Measurements from ENCODE around the gene CCDC60. TPM values are rescaled to one million over a fixed set of nuclear protein-coding genes. Genes with fewer than 3 reads are reported as not detected.

CCDC60 gene
- polyA plus RNA-seq, 3 donors: 0.17 TPM; not detected in 2

DNA sequence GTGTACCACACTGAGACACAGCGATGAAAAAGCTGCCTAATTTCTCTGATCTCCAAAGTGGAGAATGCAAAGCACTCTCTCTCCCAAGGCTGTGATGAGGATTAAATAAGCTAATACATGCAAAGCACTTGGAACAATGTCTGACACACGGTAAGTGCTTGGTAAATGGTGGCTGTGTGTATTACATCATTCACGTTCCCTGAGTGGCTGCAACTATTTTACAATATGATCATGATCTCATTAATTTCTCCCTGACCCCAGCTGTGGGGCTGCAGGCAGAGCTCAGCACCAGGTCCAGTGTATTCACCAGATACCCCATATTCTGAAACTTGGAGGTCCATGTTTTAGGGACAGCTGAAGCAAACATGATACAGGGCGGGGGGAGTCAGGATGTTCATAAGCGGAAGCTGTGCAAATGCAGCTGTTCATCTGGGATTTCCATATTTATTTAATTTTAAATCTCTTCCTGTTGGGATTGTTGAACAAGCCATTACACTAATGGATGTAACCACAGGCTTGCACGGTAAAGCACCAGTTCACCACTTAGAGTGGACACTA, 106.4 kb downstream of the CCDC60 start:
- no peak for DNase-seq (ENCODE audit: low read depth in 3 of 3, low spot score in 2 of 3)

- no peak for DNase-seq (ENCODE audit: low read depth in 3 of 3, low spot score in 2 of 3)
Observed at GRCh38 chr12:119444462-119445044, 110.0 kb downstream of the CCDC60 start.

GRCh38 chr12:119446459-119446858, 111.9 kb downstream of the CCDC60 start:
- no peak for DNase-seq (ENCODE audit: low read depth in 3 of 3, low spot score in 2 of 3)

GRCh38 chr12:119447126-119447525, 112.6 kb downstream of the CCDC60 start:
- DNase-seq (ENCODE audit: low read depth in 3 of 3, low spot score in 2 of 3): no peak

- DNase-seq (ENCODE audit: low read depth in 3 of 3, low spot score in 2 of 3): no peak
Observed at GRCh38 chr12:119447618-119448017, 113.1 kb downstream of the CCDC60 start.

DNA sequence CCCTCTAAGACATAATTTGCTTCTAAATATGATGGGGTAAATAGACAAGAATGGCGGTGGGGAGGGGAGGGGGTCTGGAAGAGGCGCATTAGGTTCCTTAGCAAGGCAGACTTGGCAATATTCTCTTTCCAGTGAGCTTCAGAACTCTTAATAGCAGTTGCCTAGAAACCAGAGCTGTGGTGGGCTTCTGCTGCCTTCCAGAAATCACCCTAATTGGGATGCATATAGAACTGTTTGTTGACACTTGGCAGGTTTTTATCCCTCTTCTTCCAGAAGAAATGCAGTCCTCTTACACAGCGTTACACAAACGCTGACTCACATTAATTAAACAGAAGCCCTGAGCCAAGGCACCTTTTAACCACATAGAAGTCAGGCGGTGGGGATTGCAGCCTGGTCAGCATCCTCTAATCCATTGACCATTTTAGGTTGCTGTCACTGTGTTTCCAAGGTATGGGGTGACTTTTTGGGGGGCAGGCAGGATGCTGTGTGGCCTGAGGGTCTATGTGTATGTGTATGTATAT, 114.1 kb downstream of the CCDC60 start:
- DNase-seq (ENCODE audit: low read depth in 3 of 3, low spot score in 2 of 3): no peak

GRCh38 chr12:119450771-119451170, 116.2 kb downstream of the CCDC60 start:
- no peak for DNase-seq (ENCODE audit: low read depth in 3 of 3, low spot score in 2 of 3)

GRCh38 chr12:119456824-119457223, 122.3 kb downstream of the CCDC60 start:
- no peak for DNase-seq (ENCODE audit: low read depth in 3 of 3, low spot score in 2 of 3)

DNA sequence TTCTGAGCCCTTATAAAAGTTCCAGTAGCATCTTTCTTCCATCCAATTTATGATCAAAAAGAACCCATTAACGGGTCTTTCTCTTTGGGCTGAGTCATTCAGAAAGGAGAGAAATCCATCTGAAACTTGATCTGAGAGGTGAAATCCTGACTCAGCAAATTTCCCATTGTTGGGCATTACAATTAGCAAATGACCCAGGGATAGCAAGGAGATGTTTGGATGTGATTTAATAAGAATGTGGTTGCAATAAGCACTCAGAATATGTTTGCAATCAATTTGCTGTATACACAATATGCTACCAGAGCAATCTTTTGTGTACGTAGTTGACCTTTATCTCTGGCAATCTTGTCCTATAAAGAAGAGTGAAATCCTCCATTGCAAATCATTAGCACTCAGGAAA, 122.7 kb downstream of the CCDC60 start:
- no peak for DNase-seq (ENCODE audit: low read depth in 3 of 3, low spot score in 2 of 3)

DNA sequence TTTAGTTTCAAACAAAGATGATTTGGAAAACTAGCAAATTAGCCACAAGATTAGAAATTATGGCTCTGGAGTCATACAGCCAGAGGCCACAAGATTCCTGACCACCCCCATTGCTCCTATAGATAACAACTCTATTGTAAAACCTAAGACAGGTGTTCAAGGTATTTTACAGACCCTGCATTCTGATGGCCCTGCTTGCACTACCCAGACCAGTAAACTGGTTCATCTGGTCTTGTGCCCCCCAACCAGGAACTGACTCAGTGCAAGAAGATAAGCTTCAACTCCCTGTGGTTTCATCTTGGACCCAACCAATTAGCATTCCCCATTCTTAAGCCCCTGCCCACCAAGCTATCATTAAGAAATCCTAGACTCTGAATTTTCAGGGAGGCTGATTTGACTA, 125.0 kb downstream of the CCDC60 start:
- DNase-seq (ENCODE audit: low read depth in 3 of 3, low spot score in 2 of 3): no peak

DNA sequence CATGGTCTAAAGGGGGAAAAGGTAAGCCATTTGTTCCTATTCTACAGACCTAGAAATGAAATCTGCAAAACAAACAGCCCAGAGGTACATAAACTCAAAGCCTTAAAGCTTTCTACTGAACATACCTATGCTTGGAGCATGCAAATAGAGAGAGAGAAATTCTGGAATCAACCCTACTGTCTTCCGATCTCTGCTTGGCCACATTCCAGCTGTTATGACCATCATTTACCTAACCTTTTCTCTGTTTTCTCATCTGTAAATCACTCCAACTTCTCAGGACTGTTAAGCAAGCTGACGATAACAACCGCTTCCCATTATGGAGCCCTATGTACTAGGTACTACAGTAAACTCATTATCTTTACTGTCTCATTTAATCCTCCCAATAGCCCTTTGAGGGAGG, 126.3 kb downstream of the CCDC60 start:
- DNase-seq (ENCODE audit: low read depth in 3 of 3, low spot score in 2 of 3): no peak

DNA sequence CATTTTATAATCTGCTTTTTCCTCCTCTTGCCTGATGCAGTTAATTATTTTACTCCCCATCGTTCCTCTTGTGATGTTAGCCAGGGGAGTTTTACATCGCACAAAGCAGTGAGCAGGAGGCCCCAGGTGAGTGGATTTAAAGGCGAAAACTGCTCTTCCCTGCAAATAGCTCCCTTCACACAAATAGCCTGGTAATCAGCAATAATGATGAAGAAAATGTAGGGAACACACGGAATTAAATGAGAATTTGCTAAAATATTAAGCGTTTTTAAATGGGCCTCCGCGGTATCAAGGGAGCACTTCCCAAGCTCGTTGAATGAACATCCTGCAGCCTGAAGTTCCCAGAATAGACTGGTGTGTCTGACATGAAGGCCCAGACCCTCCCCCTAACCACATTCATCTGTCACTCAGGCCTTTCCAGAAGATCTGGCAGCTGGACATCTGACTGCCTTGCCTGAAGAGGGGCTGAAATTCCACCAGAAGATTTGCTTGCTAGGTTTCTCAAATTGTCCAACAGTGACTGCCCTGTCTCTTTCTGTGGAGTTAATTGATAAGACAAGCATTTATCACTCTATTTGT, 127.2 kb downstream of the CCDC60 start:
- no peak for DNase-seq (ENCODE audit: low read depth in 3 of 3, low spot score in 2 of 3)

DNA sequence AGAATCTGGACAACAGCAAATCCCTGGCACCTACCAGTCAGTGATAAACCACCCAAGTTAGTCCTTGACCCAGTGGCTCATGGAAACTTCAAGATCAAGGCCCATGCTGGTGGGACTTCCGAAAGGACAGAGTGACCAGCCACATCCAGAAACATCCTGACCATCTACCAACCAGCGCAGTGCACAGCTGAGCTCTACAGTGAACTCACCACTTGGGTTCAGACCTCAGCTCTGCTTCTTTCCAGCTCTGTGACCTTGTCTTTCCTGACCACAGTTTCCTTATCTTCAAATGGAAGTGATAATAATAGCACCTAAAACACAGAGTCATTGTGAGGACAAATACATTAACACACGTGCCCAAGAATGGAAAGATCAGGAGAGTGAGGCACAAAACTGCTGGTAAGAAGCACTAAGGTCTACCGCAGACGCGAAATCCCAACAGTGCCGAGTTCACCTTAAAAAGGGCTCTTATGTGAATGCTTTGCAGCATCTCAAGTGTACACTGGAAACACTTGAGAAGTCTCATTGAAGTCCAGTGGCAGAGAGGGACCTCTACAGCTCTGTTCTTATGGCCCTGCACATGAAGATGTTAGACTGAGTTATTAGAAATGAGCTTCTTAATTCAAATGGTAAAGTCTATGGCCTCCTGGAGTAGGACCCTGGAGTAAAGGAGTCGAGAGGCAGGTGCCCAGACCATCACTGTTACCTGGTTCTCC, 128.8 kb downstream of the CCDC60 start:
- DNase-seq (ENCODE audit: low read depth in 3 of 3, low spot score in 2 of 3): no peak

DNA sequence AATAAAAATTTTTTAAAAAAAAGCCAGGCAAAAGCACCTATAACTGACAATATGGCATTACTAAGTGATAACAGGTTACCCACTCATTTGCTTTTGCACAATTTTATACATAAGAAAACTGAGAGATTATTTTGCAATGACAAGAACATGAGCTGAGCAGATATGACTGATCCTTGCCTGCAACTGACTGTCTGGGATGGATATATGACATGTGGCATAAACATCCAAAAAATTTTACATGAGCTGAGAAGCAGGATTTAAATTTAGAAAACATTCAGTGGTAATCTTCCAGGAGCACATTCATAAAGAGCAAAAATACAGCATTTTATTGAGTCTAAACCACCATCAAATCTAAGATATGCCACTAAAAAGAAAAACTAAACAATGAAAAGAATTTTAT, 133.8 kb downstream of the CCDC60 start:
- no peak for DNase-seq (ENCODE audit: low read depth in 3 of 3, low spot score in 2 of 3)

DNA sequence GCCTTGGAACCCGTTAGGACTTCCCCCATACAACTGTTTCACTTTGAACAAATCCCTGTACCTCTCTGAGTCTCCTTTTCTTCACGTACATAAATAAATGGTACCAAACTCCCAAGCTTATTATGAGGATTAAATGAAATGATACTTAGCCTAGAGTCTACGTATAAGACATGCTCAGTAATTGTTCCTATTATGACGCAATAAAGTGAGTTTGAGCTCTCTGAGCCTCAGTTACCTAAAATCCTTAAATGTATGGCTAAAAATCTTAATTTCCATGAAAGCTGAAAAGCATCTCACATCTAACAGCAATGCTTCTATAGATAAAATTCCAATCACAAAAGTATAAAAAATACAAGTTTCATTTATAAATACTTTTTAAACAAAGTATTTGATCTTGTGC, 141.1 kb downstream of the CCDC60 start:
- DNase-seq (ENCODE audit: low read depth in 3 of 3, low spot score in 2 of 3): no peak

DNA sequence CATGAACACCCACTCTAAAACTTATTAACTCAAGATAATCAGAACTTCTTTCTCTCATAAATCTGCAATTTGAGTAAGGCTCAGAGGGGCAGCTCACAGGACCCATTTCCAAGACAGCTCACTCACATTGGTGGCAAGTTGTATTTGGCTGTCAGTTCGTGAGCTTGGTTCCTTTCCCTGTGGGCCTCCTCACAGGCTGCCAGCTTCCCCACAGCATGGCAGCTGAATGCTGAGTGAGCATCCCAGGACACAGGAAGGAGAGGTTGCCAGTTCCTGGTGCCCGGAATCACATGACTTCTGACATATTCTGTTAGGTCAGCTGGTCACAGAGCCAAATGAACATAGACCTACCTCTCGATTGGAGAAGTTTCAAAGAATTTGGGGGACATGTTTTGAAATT, 142.4 kb downstream of the CCDC60 start:
- no peak for DNase-seq (ENCODE audit: low read depth in 3 of 3, low spot score in 2 of 3)

GRCh38 chr12:119479121-119479561, 144.6 kb downstream of the CCDC60 start:
- DNase-seq (ENCODE audit: low read depth in 3 of 3, low spot score in 2 of 3): no peak

GRCh38 chr12:119480551-119480950, 146.0 kb downstream of the CCDC60 start:
- DNase-seq (ENCODE audit: low read depth in 3 of 3, low spot score in 2 of 3): no peak

DNA sequence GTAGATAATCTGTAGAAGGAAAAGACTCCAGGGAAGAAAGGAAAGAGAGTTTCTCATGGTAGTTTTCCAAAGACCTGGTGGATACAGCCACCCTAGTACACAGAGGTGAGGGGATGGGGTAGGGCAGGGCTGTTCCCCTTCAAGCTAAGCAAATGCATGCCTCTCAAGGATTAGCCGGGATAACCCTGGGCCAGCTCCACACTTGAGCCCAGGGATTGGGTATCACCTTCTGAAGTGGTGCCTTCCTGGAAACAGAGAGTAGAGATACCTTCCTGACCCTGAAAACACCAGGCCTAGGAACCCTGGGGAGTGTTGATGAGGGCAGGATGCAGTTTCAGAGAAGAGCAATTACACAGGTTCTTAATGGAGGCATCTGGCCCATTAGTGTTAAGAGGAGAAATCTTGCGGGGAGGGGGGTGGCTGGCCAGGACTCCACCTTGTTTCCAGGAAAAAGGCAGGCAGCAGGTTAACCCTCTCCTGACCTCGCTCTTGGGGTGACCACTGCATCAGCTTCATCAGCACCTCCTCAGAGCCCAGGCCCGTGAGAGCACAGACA, 152.1 kb downstream of the CCDC60 start:
- no peak for DNase-seq (ENCODE audit: low read depth in 3 of 3, low spot score in 2 of 3)

- no peak for DNase-seq (ENCODE audit: low read depth in 3 of 3, low spot score in 2 of 3)
Observed at GRCh38 chr12:119491814-119492213, 157.3 kb downstream of the CCDC60 start.

- DNase-seq (ENCODE audit: low read depth in 3 of 3, low spot score in 2 of 3): no peak
Observed at GRCh38 chr12:119500209-119500608, 165.7 kb downstream of the CCDC60 start.
